GM10266 (cell line): ENCODE measurements around the gene PREX1.
A peak's percentile ranks its signal among the peaks of the same experiment; 100 is the strongest.
"Not testable (repeated sequence)": the region's sequence is repeated elsewhere in the genome, so short reads cannot be mapped to it uniquely, and the experiment has no call there.

Experiments
- DNase-seq: peaks from one replicate; pipeline ENCODE4 v3.0.0; 2012; ENCODE audit errors: extremely low spot score
- CTCF ChIP-seq: IDR thresholded peaks from 2 replicates; pipeline ENCODE4 v1.5.1; 2012; ENCODE audit warnings: mild to moderate bottlenecking, low read depth; ENCODE audit not compliant: control insufficient read depth, insufficient read depth; ENCODE audit errors: missing control alignments

PREX1 gene

GRCh38 chr20:48827855-48828733, at the start of gene PREX1:
Gene PREX1, minus strand, starts transcription at chr20:48827999. Its CDS starts 139 bp downstream, at chr20:48827860.
- peak; percentile 98 for DNase-seq

GRCh38 chr20:48877304-48877703, 49.5 kb upstream of the PREX1 start:
- DNase-seq = peak; percentile 28
- peak; percentile 14 for TF ChIP-seq CTCF

More at GRCh38 chr20:48827855-48828733, at the start of gene PREX1:
- TF ChIP-seq CTCF = peak; percentile 6

- TF ChIP-seq CTCF = no peak
- no peak for DNase-seq
Observed at GRCh38 chr20:48875914-48876240, 48.1 kb upstream of the PREX1 start.

- no peak for DNase-seq
- no peak for TF ChIP-seq CTCF
Observed at GRCh38 chr20:48875233-48875913, 47.6 kb upstream of the PREX1 start.

GRCh38 chr20:48869442-48869841, 41.6 kb upstream of the PREX1 start:
- DNase-seq = not testable (repeated sequence)

- no peak for TF ChIP-seq CTCF
- DNase-seq = no peak
Observed at GRCh38 chr20:48866936-48867335, 39.1 kb upstream of the PREX1 start.

- TF ChIP-seq CTCF = no peak
- DNase-seq = no peak
Observed at GRCh38 chr20:48864738-48865318, 37.0 kb upstream of the PREX1 start.
